H1 (cell line): Measurements from ENCODE around the gene TMEM30A. TPM values are rescaled to one million over a fixed set of nuclear protein-coding genes. Genes with fewer than 3 reads are reported as not detected.
A peak's percentile ranks its signal among the peaks of the same experiment; 100 is the strongest.

ENCODE experiments used
- CTCF ChIA-PET: fragments of 300-600 bp; sonication (Branson Sonifier 250); formaldehyde crosslinking; loops from one replicate; lab custom pipeline; 2021; ENCODE audit not compliant: partially characterized antibody; lab: Charles Lee
- POLR2A ChIA-PET: fragments of 300-600 bp; sonication (Branson Sonifier 250); formaldehyde crosslinking; loops from one replicate; lab custom pipeline; 2021; ENCODE audit warnings: inconsistent platforms; ENCODE audit not compliant: partially characterized antibody; lab: Charles Lee
- DNase-seq, 2 experiments: peaks; one replicate each; pipeline versions ENCODE4 v3.0.0 to v3.0.0-alpha.2; 2010 to 2022; ENCODE audit warnings: low spot score in 2 of 2, low read depth in 1 of 2, mixed read lengths in 1 of 2
- FAIRE-seq: peaks from 2 replicates; lab custom pipeline; 2011; peaks lifted over from hg19 to GRCh38; lab: Jason Lieb, UNC
- H2AFZ ChIP-seq: 2 replicates; pipeline ENCODE4 v1.8.1; 2012; ENCODE audit warnings: low read length, inconsistent platforms
- H2AK5ac ChIP-seq: 2 replicates; pipeline ENCODE4 v1.6.1; 2013; ENCODE audit warnings: low read depth, low read length
- H2BK120ac ChIP-seq: replicated peaks from 2 replicates; pipeline ENCODE3; 2013; ENCODE audit warnings: low read depth, low read length, inconsistent platforms
- H2BK12ac ChIP-seq: 2 replicates; pipeline ENCODE4 v1.6.1; 2013; ENCODE audit warnings: low read depth, low read length
- H2BK15ac ChIP-seq: 2 replicates; pipeline ENCODE4 v1.6.1; 2013; ENCODE audit warnings: low read length
- H2BK20ac ChIP-seq: 2 replicates; pipeline ENCODE4 v1.6.1; 2013; ENCODE audit warnings: low read length
- H2BK5ac ChIP-seq: 2 replicates; pipeline ENCODE4 v1.6.1; 2013; ENCODE audit warnings: low read depth, low read length
- H3K14ac ChIP-seq: 2 replicates; pipeline ENCODE4 v1.6.1; 2013; ENCODE audit warnings: inconsistent platforms; ENCODE audit not compliant: insufficient read length
- H3K18ac ChIP-seq: 2 replicates; pipeline ENCODE4 v1.6.1; 2013; ENCODE audit warnings: low read length; ENCODE audit errors: extremely low read depth
- H3K23ac ChIP-seq: 2 replicates; pipeline ENCODE4 v1.6.1; 2013; ENCODE audit warnings: inconsistent platforms; ENCODE audit not compliant: insufficient read length
- H3K23me2 ChIP-seq: 2 replicates; pipeline ENCODE4 v1.6.1; 2013; ENCODE audit warnings: low read depth, low read length
- H3K27ac ChIP-seq: 2 replicates; pipeline ENCODE4 v1.6.1; 2011; ENCODE audit warnings: low read depth, low read length, inconsistent platforms
- H3K27me3 ChIP-seq, 4 experiments: replicated peaks in 1 of 4; 1 replicate in 1 of 4; 2 replicates in 3 of 4; pipeline versions ENCODE4 v1.6.1 to v1.8.1; 2011 to 2013; ENCODE audit warnings: low read length in 3 of 4, mild to moderate bottlenecking in 3 of 4, inconsistent platforms in 2 of 4, mixed read lengths in 2 of 4, moderate library complexity in 1 of 4; ENCODE audit not compliant: control insufficient read depth in 3 of 4, insufficient read depth in 3 of 4; ENCODE audit errors: extremely low read depth in 1 of 4
- H3K36me3 ChIP-seq, 4 experiments: 2 replicates each; pipeline versions ENCODE4 v1.6.1 to v1.8.1; 2011 to 2013; ENCODE audit warnings: mild to moderate bottlenecking in 4 of 4, low read length in 3 of 4, moderate library complexity in 2 of 4, control low read depth in 1 of 4, inconsistent platforms in 1 of 4; ENCODE audit not compliant: insufficient read depth in 4 of 4, control insufficient read depth in 2 of 4
- H3K4ac ChIP-seq: replicated peaks from 2 replicates; pipeline ENCODE3; 2013; ENCODE audit warnings: low read length, low read depth, mixed read lengths, inconsistent platforms; ENCODE audit not compliant: insufficient read length
- H3K4me1 ChIP-seq, 4 experiments: replicated peaks in 1 of 4; 1 replicate in 1 of 4; 2 replicates in 3 of 4; pipeline versions ENCODE4 v1.6.1 to v1.8.1; 2011 to 2013; ENCODE audit warnings: low read length in 3 of 4, inconsistent platforms in 2 of 4, mixed read lengths in 1 of 4; ENCODE audit not compliant: insufficient read depth in 4 of 4, control insufficient read depth in 3 of 4
- H3K4me2 ChIP-seq, 2 experiments: 2 replicates each; pipeline versions ENCODE4 v1.6.1 to v1.8.1; 2011 to 2013; ENCODE audit warnings: low read depth in 2 of 2, low read length in 2 of 2, control low read depth in 1 of 2, inconsistent platforms in 1 of 2, mild to moderate bottlenecking in 1 of 2; ENCODE audit not compliant: insufficient read depth in 1 of 2
- H3K4me3 ChIP-seq, 4 experiments: fragments of 200-600, 300-600 bp in 1 of 4; sonication (generic), shearing (Covaris generic), sonication (Bioruptor Twin) in 1 of 4; 2 replicates each; pipeline versions ENCODE4 v1.5.1 to v1.8.1; 2011 to 2016; ENCODE audit warnings: low read length in 4 of 4, low read depth in 3 of 4, control low read depth in 2 of 4, inconsistent platforms in 2 of 4, mild to moderate bottlenecking in 2 of 4, mixed read lengths in 1 of 4, moderate library complexity in 1 of 4; ENCODE audit not compliant: insufficient read depth in 2 of 4; ENCODE audit errors: extremely low read depth in 1 of 4
- H3K56ac ChIP-seq: replicated peaks from 2 replicates; pipeline ENCODE3; 2013; ENCODE audit warnings: low read depth, mild to moderate bottlenecking, mixed read lengths, low read length, inconsistent platforms; ENCODE audit not compliant: insufficient read length
- H3K79me1 ChIP-seq: 2 replicates; pipeline ENCODE4 v1.6.1; 2013; ENCODE audit warnings: low read depth, low read length, control low read depth
- H3K79me2 ChIP-seq, 2 experiments: 2 replicates each; pipeline versions ENCODE4 v1.6.1 to v1.8.1; 2012 to 2013; ENCODE audit warnings: low read length in 2 of 2, mild to moderate bottlenecking in 2 of 2, inconsistent platforms in 1 of 2; ENCODE audit not compliant: insufficient read depth in 2 of 2, control insufficient read depth in 1 of 2
- H3K9ac ChIP-seq, 4 experiments: replicated peaks in 1 of 4; 1 replicate in 1 of 4; 2 replicates in 3 of 4; pipeline versions ENCODE4 v1.6.1 to v1.8.1; 2011 to 2013; ENCODE audit warnings: low read depth in 3 of 4, low read length in 3 of 4, control low read depth in 2 of 4, mild to moderate bottlenecking in 2 of 4, moderate library complexity in 2 of 4, inconsistent platforms in 1 of 4; ENCODE audit errors: extremely low read depth in 1 of 4
- H3K9me3 ChIP-seq, 2 experiments: 2 replicates each; pipeline versions ENCODE4 v1.6.1 to v1.8.1; 2012 to 2013; ENCODE audit warnings: mild to moderate bottlenecking in 2 of 2, moderate library complexity in 2 of 2, control low read depth in 1 of 2, inconsistent platforms in 1 of 2, low read depth in 1 of 2, low read length in 1 of 2, mixed read lengths in 1 of 2; ENCODE audit not compliant: insufficient read depth in 2 of 2
- H4K20me1 ChIP-seq, 2 experiments: replicated peaks in 1 of 2; 2 replicates each; pipeline versions ENCODE3 to v1.8.1; 2011 to 2013; ENCODE audit warnings: inconsistent platforms in 2 of 2, low read length in 2 of 2, mild to moderate bottlenecking in 1 of 2; ENCODE audit not compliant: insufficient read depth in 2 of 2, control insufficient read depth in 1 of 2
- H4K5ac ChIP-seq: 2 replicates; pipeline ENCODE4 v1.6.1; 2013; ENCODE audit warnings: low read length, low read depth, mixed read lengths, inconsistent platforms; ENCODE audit not compliant: insufficient read length
- H4K8ac ChIP-seq: 2 replicates; pipeline ENCODE4 v1.8.0; 2013; ENCODE audit warnings: mild to moderate bottlenecking, moderate library complexity, low read length, inconsistent platforms; ENCODE audit not compliant: insufficient read depth; ENCODE audit errors: extremely low read depth
- H4K91ac ChIP-seq: replicated peaks from 2 replicates; pipeline ENCODE3; 2013; ENCODE audit warnings: low read length, mixed read lengths, inconsistent platforms; ENCODE audit not compliant: insufficient read length
- RAD21 ChIP-seq, 2 experiments: IDR thresholded peaks in 1 of 2; conservative IDR thresholded peaks in 1 of 2; 2 replicates each; pipeline ENCODE4 v1.6.1; 2011; ENCODE audit warnings: low read depth in 2 of 2, low read length in 2 of 2, improper control_type of control experiment in 1 of 2, inconsistent platforms in 1 of 2, mild to moderate bottlenecking in 1 of 2, moderate library complexity in 1 of 2
- SP1 ChIP-seq: IDR thresholded peaks from 2 replicates; pipeline ENCODE4 v1.6.1; 2011; ENCODE audit warnings: low read depth, low read length
- SP4 ChIP-seq: IDR thresholded peaks from 2 replicates; pipeline ENCODE4 v1.6.1; 2012; ENCODE audit warnings: low read length, inconsistent platforms
- WGBS, 2 experiments: shearing (Covaris generic) in 1 of 2; methylation state at CpG; one replicate each; pipeline versions ENCODE4 v1.1.6 to v1.1.7; 2013 to 2015; ENCODE audit warnings: low lambda C conversion rate in 2 of 2, mixed read lengths in 2 of 2, inconsistent platforms in 1 of 2, low coverage in 1 of 2, missing lambda C conversion rate in 1 of 2; ENCODE audit not compliant: insufficient replicate concordance in 2 of 2, insufficient coverage in 1 of 2, insufficient read length in 1 of 2; ENCODE audit errors: extremely low coverage in 1 of 2, missing lambda C conversion rate in 1 of 2; 5-methylcytosine and 5-hydroxymethylcytosine counted together
- polyA plus RNA-seq, 7 experiments: library from polyadenylated mRNA; depleted of rRNA in 3 of 7; stranded (reverse) in 5 of 7; unstranded in 2 of 7; fragments of >200 nt in 5 of 7; fragments of 200-250 nt in 2 of 7; gene quantifications; 1 replicate in 5 of 7; 2 replicates in 1 of 7; 4 replicates in 1 of 7; pipeline versions ENCODE4 v1.2.1 to v1.2.3, GENCODE V29; 2011 to 2013; ENCODE audit warnings: missing spikeins in 2 of 7, mixed read lengths in 2 of 7
- total RNA-seq: library from RNA; stranded (reverse); fragmentation: NEBNext Ultra II Directional; extraction: Animal tissue kit (Norgen Biotek cat#: 25700); gene quantifications from 2 replicates; pipeline ENCODE4 v1.2.1, GENCODE V29; 2021

Gene TMEM30A
- total and polyA plus RNA-seq, 2 of the 8 experiments (the other 6 are each of a cell fraction or from before 2014, with no cell fraction given), result 10.5 to 71.0 TPM

GRCh38 chr6:75333676-75334200, 49.1 kb upstream of the TMEM30A start:
- H3K4ac ChIP-seq, result peak overlapping the region; percentile 91
- 4% methylated on average over 2 of the region's 2 CpGs; no CpG with 5 or more reads in 1 of the 2 experiments for WGBS, 2 experiments
- H3K56ac ChIP-seq, result no peak overlapping the region
- CTCF ChIA-PET, result interaction anchor here (0.6 to 1.8 kb wide), 7 partner anchors 17 to 1204 kb away, joined by 3 to 7 read pairs (median 4); no protein-coding TSS in a partner anchor
- peak overlapping the region in 3 of 4 experiments; percentile 43 to 75 (median 71); a peak in 4 of 7 replicates for H3K9ac ChIP-seq
- no peaks in the 10 kb centered on the region for H3K23me2 ChIP-seq
- H3K27me3 ChIP-seq, result no peaks in the 10 kb centered on the region
- TF ChIP-seq SP4 (no peak), RAD21 (IDR thresholded peaks at IDR 0.05 in 1 of 2, conservative IDR thresholded peaks at IDR 0.05 in 1 of 2; ENCODE audit: low read depth in 2 of 2, low read length in 2 of 2) (no peak), SP1 (0 out of 2 replicates have a peak, but pooled peaks have one; percentile 10)
- DNase-seq, result no peak
- no peak overlapping the region for H2BK15ac ChIP-seq
- no peak overlapping the region for H2AK5ac ChIP-seq
- no peak overlapping the region for H2BK20ac ChIP-seq
- H3K4me1 ChIP-seq, result peaks cover 0 to 24% (median 12%) of the 10 kb centered on the region in 4 experiments; a peak in 5 of 7 replicates
- no peak overlapping the region for H3K14ac ChIP-seq
- H4K5ac ChIP-seq, result peak overlapping the region; percentile 90
- no peaks in the 10 kb centered on the region for H3K9me3 ChIP-seq
- H3K4me3 ChIP-seq, result peak overlapping the region; percentile 6 to 53 (median 26); a peak in 6 of 8 replicates
- no peak overlapping the region for H2AFZ ChIP-seq
- H2BK12ac ChIP-seq, result no peak overlapping the region; the same call in 1 of the 2 replicates
- H2BK5ac ChIP-seq, result peak overlapping the region; percentile 85; the same call in 1 of the 2 replicates
- no peak overlapping the region for H4K91ac ChIP-seq
- no peak for FAIRE-seq
- no peaks in the 10 kb centered on the region for H3K79me1 ChIP-seq
- peaks cover 0 to 11% (median 0%) of the 10 kb centered on the region in 4 experiments; a peak in 1 of 8 replicates for H3K36me3 ChIP-seq
- H3K23ac ChIP-seq, result no peak overlapping the region
- H2BK120ac ChIP-seq, result no peak overlapping the region
- peaks cover 0 to 10% of the 10 kb centered on the region in 2 experiments; a peak in 1 of 4 replicates for H3K79me2 ChIP-seq
- no peak overlapping the region for H3K18ac ChIP-seq
- H3K4me2 ChIP-seq, result peak overlapping the region; percentile 66 to 83
- H4K8ac ChIP-seq, result no peak overlapping the region
- H3K27ac ChIP-seq, result peak overlapping the region; percentile 87
- POLR2A ChIA-PET, result interaction anchor here (0.9 to 2.6 kb wide), 10 partner anchors 8 to 270 kb away, joined by 3 to 14 read pairs (median 4); partner anchors contain the start of gene TMEM30A
- no peaks in the 10 kb centered on the region for H4K20me1 ChIP-seq
